NCI-H1105 treated with DMSO at 0.1 percent for 48 hours (cell line): ENCODE data around the gene TMEM163.
"Not testable (repeated sequence)": the region's sequence is repeated elsewhere in the genome, so short reads cannot be mapped to it uniquely, and the experiment has no call there.

ENCODE experiments used
- DNase-seq: peaks from one replicate; lab custom pipeline; 2025; lab: John Stamatoyannopoulos, UW

The TMEM163 gene

DNA sequence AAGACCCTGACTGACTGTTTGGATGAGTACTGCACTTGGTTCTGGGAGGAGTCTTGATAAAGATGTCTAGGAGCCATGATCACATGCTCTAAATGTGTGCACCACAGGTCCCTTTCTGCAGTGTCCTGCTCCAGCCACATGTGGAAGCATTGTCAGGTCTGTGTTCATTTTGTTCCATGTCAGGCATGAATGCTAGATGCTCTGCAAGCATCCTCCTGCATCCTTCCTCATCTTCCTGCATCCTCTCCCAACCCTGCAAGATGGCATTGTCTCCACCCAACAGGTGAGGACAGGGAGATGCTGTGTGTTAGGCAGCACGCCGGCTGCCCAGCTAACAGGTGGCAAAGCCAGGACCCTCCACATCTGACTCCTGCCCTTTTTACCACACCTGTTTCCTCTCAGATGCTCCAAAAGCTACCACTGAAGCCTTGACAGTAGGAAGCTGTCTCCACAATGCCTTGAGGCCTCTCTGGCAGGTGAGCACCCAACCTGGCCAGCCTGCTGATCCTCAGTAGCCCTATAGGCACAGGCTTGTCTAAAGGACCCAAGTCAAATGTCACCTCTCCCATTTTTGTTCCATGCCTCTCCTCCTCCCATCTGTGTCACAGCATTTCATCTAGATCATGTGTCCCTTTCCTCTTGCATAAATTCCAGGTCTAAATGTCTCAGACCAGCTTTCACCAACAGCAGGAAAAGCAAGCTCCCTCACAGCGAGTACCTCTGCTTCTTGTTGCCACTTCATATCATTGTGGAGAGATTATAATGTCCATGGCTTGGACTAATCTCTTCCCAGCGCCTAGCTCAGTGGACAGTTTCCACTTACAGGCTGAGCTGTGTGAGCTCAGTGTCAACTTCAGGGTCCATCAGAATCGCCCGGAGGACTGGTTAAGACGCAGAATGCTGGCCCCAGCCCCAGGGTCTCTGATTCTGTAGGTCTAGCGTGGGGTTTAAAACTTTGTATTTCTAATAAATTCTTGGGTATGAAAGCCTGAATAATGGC, 55.0 kb downstream of the TMEM163 start:
- DNase-seq = no peak

DNA sequence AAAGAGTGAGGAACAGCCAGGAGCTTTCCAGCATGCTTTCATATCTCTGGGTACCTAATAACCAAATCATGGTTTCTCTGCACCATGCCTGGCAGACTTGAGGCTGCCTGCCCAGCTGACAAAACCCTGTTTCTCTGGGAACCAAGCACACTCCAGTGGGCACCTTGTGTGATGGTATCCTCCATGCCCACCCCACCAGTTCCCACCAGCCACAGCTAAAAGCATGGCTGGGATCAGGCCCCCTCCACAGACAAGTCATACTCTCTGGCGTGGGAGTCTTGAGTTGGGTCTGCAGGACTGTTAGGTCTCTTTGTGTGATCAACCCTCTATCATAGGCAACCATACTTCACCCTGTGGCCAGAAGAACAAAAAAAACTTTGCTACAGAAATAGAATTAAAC, 56.0 kb downstream of the TMEM163 start:
- DNase-seq = no peak

DNA sequence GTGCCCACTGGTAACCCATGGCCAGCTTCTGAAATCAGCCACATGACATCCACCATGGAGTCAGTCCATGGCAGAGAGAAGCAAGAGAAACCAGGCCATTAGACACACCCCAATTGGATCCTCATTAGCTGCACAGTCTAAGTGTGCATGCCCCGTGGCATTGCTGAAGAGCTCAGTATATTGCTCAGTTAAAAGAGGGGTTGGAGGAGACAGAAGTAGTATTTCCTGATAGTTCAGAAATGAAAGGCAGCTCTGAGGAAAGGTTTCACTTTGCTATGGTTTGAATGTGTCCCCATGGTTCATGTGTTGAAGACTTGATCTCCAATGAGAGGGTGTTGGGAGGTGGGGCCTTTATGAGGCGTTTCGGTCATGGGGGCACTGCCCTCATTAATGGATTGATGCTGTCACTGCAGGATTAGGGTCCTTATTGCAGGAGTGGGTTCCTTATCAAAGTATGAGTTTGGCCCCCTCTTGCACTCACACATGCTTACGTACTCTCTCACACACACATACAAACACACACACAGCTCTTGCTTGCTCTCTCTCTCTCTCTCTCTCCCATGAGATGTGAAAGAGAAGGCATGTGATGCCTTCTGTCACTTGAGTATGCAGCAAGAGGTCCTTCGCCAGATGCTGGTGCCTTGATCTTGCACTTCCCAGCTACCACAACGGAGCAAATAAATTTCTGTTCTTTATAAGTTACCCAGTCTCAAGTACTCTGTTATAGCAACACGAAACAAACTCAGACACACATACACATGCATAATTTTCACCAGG, 58.0 kb downstream of the TMEM163 start:
- DNase-seq = no peak

DNA sequence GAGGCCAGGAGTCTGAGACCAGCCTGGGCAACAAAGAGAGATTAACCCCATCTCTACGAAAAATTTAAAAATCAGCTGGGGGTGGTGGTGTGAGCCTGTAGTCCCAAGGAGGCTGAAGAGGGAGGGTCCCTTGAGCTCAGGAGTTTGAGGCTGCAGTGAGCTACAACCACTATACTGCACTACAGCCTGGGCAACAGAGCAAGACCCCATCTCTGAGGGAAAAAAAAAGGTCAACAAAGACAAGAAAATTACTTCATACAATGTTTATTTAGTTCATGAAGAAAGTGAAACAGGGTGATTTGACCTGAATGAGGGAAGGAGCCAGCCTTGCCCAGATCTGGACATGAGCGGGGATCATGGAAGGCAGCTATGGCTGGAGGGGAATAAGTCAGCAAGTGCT, 59.1 kb downstream of the TMEM163 start:
- no peak for DNase-seq

DNA sequence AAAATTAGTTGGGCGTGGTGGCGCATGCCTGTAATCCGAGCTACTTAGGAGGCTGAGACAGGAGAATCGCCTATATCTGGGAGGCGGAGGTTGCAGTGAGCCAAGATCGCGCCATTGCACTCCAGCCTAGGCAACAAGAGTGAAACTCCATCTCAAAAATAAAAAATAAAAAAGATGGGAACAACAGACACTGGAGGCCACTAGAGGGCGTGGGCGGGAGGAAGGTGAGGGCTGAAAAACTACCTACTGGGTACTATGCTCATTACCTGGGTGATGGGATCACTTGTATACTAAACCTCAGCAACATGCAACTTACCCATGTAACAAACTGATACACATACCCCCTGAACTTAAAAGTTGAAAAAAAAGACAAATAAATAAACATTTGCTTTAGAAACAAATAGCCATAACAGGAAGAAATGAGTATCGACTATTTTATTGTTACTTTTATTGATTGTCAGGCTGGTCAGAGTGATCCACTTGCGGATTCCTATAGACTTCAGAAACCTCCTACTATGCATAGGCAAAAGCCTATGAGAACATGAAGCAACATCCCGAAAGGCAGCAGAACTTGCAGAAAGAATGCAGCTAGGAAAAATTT, 61.0 kb downstream of the TMEM163 start:
- DNase-seq = no peak

DNA sequence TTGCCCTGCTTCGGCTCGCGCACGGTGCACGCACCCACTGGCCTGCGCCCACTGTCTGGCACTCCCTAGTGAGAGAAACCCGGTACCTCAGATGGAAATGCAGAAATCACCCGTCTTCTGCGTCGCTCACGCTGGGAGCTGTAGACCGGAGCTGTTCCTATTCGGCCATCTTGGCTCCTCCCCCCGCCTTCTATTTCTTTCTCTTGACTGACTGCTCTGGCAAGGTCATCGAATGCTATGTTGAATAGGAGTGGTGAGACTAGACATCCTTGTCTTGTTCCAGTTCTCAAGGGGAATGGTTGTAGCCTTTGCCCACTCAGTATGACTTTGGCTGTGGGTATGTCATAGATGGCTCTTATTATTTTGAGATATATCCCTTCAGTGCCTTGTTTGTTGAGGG, 62.4 kb downstream of the TMEM163 start:
- not testable (repeated sequence) for DNase-seq

DNA sequence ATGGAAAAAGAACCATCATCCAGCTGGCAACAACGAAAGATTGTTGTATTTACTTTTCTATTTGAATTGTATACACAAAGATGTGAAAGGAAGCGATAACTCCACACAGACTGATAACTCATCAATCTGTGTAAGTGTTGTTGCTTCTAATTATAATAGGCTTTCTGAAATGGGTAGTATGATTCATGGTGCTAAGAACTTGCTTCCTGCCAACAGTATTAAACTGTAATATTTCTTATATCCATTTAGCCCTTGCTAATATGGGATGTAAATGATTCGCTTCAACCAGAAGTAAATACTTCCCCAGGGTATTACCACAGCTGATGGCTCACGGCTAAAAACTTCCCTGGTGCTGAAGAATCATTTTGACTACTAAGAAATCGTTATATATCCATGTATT, 70.2 kb downstream of the TMEM163 start:
- DNase-seq = no peak

DNA sequence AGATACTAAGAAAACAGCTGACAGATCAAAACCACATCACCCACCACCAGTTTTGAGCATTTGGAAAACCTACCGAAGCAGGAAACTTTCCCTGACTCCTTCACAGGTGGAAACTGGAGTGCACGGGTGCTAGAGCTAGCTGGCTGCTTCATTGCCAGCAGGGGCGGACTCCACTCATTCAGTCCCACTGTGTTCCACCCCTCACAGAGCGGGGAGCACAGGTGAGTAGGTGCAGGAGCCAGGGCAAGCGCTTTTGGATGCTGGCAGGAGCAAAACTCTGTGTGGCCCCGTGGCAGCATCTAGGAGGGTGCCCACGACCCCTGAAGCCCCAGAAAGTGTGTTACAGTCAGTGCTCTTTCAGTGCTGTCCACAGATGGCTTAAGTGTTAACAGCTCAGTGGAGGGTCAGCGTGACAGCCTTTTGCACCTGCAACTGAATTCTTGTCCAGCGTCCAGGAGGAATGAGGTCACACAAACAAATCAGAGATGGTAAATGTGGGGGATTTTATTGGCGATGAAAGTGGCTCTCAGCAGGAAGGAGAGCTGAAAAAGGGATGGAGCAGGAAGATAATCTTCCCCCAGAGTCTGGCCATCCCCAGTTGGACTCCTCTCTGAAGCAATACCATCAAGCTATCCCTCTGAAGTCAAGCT, 71.1 kb downstream of the TMEM163 start:
- DNase-seq = no peak

DNA sequence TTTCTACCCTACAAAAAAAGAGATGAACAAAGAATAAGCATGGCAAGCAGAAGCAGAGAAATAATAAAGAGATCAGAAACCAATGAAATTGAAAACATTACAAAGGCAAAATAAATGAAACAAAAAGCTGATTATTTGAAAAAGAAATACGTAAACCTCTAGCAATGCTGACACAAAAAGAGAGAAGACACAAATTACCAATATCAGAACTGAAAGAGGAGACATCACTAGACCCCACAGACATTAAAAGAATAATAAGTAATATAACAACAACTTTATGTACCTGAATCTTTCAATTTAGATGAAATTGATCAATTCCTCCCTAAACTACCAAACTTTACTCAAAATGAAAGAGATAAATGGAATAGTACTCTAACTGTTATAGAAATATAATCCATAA, 75.9 kb downstream of the TMEM163 start:
- no peak for DNase-seq

DNA sequence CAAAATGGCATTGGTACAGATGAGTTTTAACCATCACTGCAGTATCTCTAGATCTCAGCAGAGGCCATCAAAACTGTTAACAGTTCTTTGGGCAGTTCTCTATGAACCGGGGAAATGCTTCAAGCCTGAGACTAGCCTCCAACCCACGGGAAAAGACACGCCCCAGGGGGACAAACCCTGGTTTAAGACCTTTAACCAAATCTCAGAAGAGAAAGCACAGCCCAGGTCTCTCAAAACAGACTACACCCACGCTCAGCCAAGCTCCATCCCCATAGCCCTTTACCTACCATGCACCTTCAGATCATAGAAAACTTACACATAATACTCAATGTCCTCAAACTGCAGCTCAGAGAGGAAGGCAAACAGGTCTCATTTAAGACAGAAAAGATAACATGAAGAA, 78.3 kb downstream of the TMEM163 start:
- no peak for DNase-seq

DNA sequence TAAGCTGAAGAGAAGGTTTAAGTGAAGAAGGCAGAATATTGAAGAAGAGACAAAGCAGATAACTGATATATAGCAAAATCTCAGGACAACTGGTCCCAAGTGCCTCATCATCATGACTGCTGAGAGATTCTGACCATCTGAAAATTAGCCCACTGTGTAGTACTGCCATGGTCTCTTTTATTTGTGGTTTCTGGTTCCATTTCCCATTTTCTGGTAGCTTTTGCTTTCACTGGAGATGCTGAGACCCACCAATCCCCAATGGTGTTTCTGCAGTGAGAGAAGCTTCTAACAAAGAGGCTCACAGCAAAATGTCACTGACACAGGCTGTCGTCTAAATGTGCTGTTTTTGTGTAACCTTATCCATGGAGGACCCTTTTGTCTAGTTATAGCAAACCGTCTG, 79.5 kb downstream of the TMEM163 start:
- DNase-seq = no peak

DNA sequence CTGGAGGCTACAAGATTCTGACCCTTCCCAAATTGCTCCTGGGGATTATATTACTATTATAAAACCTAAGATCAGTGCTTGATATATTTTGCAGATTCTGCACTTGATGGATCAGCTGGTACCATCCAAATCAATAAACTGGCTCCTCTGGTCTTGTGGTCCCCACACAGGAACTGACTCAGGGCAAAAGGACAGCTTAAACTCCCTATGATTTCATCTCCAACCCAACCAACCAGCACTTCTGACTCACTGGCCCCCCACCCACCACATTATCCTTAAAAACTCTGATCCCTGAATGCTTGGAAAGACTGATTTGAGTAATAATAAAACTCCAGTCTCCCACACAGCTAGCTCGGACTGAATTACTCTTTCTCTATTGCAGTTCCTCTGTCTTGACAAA, 82.1 kb downstream of the TMEM163 start:
- DNase-seq = no peak

DNA sequence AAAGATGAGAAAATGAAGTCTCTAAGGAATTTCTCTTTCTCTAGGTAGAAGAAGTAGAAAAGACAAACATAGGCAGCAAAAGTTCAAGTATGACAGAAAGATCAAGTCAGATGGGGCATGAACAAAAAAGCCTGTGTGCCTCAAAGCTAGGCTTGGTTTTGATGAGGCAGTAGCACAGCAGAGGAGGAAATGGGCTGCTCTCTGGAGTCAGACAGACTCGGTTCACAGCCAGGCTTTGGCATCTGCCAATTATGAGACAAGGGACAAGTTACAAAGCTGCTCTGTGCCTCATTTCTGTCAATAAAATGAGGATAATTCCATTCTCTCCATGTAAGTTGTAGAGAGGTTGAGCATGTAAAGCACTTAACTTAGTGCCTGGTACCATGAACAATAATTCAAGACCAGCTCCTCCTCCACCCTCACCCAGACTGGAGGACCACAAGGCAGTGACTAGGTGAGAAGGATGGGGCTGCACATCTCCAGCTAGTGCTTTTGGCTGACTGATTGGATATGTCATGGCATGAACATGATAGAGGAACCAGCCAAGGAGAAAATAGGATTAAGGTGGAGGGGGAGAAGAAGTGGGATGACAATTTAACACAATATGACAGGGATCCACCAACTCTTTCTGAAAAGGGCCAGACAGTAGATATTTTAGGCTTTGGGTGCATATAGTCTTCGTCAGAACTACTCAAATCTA, 84.6 kb downstream of the TMEM163 start:
- no peak for DNase-seq

DNA sequence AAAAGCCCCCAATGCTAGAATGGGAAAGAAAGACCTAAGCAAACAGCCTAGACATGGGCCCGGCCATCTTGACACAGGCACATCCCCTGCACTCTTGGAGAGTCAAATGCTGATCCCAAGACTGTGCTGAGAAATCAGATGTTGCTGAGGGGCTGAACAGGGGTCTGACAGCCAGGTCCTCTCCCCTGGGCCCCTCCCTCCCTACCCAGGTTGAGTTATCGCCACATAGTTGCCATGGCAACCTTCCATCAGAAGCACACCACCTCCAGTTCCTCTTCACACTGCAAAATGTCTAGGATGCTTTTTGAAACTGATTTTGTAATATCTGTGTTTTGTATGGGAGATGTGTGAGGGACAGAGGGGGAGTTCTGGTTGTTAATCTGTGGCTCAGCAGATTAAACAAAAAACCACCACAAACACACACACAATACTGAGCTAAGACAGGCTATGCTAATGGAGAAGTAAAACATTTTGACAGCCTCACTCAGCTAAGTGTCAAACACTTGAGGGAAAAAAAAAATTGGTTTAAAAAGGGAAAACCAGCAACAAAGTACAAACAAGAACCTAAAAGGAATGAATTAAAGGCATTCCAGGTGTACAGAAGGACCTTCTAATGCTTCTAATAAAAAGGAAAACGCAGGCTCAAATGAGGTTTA, 88.2 kb downstream of the TMEM163 start:
- no peak for DNase-seq

DNA sequence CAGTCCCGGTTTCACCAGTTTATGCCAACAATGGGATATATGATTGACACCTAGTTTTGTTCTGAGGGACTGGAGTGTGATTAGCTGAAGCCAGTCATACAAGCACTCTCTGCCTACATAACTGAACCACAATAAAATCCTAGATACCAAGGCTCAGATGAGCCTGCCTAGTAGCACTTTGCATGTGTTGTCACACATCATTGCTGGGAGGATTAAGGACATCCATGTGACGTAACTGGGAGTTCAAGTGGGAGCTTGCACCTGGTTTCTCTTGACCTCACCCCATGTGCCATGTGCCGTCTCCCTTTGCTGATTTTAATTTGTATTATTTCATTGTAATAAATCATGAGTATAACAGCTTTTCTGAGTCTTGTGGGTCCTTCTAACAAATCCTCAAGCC, 90.3 kb downstream of the TMEM163 start:
- no peak for DNase-seq

DNA sequence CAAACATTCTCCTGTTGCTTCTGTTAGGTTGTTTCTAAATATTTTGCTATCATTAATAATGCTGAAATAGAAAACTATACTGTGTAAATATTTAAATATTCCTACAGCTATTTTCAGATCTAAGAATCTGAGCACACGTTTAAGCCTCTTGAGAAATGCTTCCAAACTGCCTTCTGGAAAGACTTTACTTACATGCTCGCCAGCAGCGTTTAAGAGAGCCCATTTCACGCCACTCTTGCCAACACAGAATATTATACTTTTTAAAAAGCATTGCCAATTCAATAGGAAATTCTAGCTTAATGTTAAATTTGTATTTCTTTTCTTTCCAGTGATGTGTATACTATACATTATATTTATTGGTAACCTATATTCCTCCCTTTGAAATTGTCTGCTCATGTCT, 92.0 kb downstream of the TMEM163 start:
- no peak for DNase-seq

DNA sequence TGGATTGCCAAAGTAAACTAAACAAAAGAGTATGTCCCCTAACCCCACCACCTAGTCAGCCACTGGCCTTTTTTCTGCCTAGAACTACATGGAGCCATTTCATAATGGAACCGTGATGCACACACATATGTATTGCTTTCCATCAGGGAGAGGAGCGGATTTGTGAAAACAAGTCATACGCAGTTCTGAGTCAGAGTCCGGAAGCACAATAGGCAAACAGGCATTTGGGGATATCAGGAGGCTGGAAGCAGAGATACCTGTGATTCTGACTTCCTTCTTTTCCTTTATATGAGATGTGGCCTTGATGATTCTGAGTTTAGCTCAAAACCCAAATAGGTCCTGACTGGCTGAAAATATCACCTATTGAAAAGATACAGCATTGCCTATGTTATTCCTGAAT, 93.5 kb downstream of the TMEM163 start:
- DNase-seq = no peak

DNA sequence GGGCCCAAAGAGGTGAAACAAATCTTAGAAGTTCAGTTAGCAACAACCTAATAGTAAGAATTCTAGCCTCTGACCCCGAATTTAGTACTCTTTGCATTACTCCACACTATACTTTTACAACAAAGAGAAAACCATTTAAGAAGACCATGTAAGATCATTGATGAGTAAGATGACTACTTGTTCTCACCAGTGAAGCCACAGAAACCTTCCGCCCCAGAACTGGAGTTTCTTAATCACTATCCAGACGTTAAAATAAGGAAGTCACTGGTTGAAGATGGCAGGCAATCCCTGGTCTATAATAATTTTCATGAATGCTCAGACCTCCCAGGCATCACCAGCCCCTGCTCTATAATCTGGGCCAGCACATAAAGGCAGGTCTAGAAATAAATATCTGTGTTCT, 95.0 kb downstream of the TMEM163 start:
- DNase-seq = no peak

DNA sequence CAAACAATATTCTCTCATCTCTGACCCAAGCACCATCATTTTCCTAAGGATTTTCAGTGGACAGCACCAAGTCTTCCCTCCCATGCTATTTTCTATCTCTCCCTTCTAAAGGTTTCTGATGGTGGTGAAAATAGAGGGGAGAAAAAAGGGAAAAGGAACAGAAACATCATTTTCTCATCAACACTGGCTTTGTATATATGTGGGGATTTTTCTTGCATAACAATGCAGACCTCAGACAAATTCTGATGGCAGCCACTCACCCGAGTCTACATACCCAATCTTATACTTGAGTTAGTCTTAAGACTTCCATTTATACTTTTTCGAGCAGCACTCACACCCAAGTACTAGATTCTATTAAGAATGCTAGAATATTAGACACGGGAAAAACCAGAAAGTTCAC, 95.8 kb downstream of the TMEM163 start:
- no peak for DNase-seq

DNA sequence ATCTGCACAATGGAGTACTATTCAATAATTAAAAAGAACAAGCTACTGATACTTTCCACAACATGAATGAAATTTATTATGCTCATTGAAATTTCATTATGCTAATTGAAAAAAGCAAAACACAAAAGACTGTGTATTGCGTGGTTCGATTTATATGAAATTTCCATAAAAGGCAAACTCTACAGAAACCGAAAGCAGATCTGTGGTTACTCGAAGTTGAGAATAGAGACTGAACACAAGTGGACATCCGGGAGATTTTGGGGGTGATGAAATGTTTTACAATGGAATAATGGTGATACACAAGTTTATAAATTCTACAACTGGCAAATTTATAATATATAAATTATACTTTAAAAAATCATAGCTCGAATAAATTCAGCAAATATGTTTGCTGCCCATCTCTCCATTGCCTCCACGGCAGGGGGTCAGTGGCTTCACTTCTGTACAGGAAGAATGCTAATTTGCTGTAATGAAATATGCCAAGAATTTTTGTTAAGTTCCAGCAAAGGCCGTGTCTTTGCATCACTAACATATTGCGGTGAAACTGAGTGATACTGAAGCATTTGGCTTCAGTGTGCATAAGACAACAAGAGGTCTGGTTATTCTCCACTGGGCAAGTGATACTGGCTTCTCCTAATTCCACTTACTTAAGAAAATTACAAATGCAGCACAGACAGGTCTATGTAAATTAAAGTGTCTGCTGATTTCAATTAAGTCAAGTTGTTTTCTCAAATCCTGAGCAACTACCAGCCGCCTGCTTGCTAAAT, 96.7 kb downstream of the TMEM163 start:
- no peak for DNase-seq
